Measurements from ENCODE around the gene PEX11B.

PEX11B gene

DNA sequence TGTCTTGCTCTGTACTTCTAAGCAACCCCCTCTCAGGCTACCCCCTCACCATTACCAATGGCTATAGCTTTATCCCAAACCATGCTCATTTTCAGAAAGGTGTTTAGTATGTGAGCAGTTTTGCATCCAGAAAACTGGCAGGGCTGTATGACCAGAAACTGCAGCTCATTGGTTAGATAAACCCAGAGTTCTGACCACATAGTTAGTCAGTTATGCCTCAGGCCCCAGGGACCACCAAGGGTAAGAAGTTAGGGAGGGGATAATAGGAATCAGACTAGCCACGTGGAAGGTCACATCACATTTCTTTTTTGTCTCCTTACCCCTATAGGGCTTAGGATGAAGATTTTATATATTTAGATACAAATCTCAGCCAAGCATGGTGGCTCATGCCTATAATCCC is 9.9 kb downstream of the PEX11B start:
- H3K4me3 ChIP-seq (ENCODE audit: low read length), result no peak overlapping the region
- no peaks in the 10 kb centered on the region for H3K9me3 ChIP-seq (ENCODE audit: control insufficient read depth, insufficient read depth, low read length)
- H3K27me3 ChIP-seq (ENCODE audit: control insufficient read depth, insufficient read depth, low read length), result no peaks in the 10 kb centered on the region
- no peak overlapping the region for H3K27ac ChIP-seq (ENCODE audit: low read length)
- no peaks in the 10 kb centered on the region for H3K36me3 ChIP-seq (ENCODE audit: control insufficient read depth, insufficient read depth, low read length)
- WGBS (ENCODE audit: insufficient coverage, insufficient read length), result no CpG with 5 or more reads among the region's 1 CpG
- H3K4me1 ChIP-seq (ENCODE audit: control insufficient read depth, insufficient read depth, low read length), result no peaks in the 10 kb centered on the region
- DNase-seq (ENCODE audit: low read depth, low spot score), result no peak

DNA sequence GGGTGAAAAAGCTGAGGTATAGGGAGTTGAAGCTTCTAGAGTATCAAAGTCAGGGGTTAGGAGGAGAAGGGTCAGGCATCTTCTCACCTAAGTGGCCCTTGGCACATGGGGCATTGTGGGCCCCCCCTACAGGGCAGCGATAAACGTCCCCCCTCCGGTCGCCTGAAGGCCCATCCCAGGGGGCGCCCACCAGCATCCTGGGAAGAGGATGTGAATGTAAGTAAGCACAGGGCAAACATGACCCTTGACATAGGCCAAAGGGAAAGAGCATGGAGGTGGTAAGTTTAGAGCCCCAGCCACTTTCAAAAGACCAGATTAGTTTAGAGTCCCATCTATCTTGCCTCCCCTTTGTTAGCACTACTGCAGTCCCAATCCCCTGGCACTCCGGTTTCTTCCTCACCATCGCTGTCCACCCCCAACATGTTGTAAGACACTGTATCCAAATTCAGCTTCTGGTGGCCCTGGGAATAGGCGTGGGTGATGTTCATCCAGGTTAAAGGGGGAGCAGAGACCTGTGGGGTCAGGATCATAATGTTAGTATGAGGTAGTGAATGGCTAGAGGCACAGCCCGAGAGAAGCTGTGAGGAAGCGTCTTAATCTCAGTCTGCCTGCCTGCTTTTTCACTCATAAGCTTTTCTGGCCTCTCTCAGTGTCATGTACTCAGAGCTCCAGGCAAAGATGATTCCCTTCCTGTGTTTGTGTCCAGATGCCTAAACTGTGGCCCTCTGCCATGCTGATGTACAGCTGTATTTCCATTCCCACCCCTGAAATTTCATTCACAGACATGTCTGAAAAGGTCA is 11.4 kb downstream of the PEX11B start:
- Histone ChIP-seq H3K4me1 (ENCODE audit: control insufficient read depth, insufficient read depth, low read length) (no peaks in the 10 kb centered on the region), H3K36me3 (ENCODE audit: control insufficient read depth, insufficient read depth, low read length) (no peaks in the 10 kb centered on the region), H3K4me3 (ENCODE audit: low read length) (no peak overlapping the region), H3K27me3 (ENCODE audit: control insufficient read depth, insufficient read depth, low read length) (no peaks in the 10 kb centered on the region), H3K27ac (ENCODE audit: low read length) (no peak overlapping the region), H3K9me3 (ENCODE audit: control insufficient read depth, insufficient read depth, low read length) (no peaks in the 10 kb centered on the region)
- no peak for DNase-seq (ENCODE audit: low read depth, low spot score)
- WGBS (ENCODE audit: insufficient coverage, insufficient read length), result no CpG with 5 or more reads among the region's 10 CpGs

DNA sequence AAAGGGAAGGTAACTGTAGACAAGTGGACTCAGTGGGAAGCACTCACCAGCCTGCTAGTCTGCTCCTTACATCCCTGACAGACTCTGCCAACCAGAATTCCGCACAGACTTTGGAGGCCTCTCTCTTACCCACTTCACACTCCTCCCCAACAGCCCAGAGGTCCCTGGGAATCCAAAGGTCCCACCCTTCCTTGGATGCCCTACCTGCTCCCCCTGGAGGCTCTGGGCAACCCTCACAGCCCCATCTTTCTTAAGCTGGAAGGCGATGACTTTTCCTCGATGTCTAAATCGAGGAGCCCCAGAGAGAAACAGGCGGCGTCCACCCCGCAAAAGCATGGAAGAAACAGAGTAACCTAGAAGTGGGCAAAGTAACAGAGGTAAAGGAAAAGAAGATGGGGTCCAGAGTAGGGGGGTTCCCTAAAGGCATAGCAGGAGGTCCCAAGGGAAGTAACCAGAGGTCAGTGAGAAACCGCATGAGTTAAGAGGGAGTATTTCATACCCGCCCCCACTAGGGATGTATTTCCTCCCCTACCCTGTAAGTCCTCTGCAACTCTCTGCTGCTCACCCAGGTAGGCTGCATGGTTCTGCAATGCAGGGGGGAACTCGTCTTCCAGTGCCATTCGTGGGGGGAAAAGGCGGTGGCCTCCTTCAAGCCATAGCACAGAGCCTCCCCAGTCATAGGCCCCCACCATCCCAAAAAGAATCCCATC is 17.1 kb downstream of the PEX11B start:
- H3K4me3 ChIP-seq (ENCODE audit: low read length), result no peak overlapping the region
- no peak overlapping the region for H3K27ac ChIP-seq (ENCODE audit: low read length)
- DNase-seq (ENCODE audit: low read depth, low spot score), result no peak
- no peaks in the 10 kb centered on the region for H3K9me3 ChIP-seq (ENCODE audit: control insufficient read depth, insufficient read depth, low read length)
- no CpG with 5 or more reads among the region's 12 CpGs for WGBS (ENCODE audit: insufficient coverage, insufficient read length)
- peaks cover 2% of the 10 kb centered on the region; the same call in 1 of the 2 replicates for H3K4me1 ChIP-seq (ENCODE audit: control insufficient read depth, insufficient read depth, low read length)
- H3K36me3 ChIP-seq (ENCODE audit: control insufficient read depth, insufficient read depth, low read length), result no peaks in the 10 kb centered on the region
- no peaks in the 10 kb centered on the region for H3K27me3 ChIP-seq (ENCODE audit: control insufficient read depth, insufficient read depth, low read length)

DNA sequence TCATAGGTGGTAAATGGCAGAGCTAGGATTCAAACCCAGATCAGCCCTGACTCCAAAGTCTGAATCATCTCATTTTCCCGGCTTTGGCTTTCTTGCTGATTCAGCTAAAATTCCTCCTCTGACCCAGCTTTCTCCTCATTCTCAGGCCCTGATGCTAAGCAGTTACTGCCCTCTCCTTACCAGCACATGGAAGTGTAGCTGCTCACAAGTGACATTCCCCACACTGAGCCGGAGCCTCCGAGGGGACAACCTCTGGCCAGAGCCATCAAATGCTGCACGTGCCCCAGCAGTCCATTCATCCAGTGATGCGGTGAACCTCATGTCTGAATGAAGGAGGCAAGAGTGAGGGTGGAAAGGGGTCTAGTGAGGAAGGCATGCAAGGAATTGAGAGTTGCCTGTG is 19.8 kb downstream of the PEX11B start:
- no peak for DNase-seq (ENCODE audit: low read depth, low spot score)
- no peaks in the 10 kb centered on the region for H3K27me3 ChIP-seq (ENCODE audit: control insufficient read depth, insufficient read depth, low read length)
- no peak overlapping the region for H3K4me3 ChIP-seq (ENCODE audit: low read length)
- H3K9me3 ChIP-seq (ENCODE audit: control insufficient read depth, insufficient read depth, low read length), result no peaks in the 10 kb centered on the region
- no peak overlapping the region for H3K27ac ChIP-seq (ENCODE audit: low read length)
- no peaks in the 10 kb centered on the region for H3K36me3 ChIP-seq (ENCODE audit: control insufficient read depth, insufficient read depth, low read length)
- H3K4me1 ChIP-seq (ENCODE audit: control insufficient read depth, insufficient read depth, low read length), result peaks cover 2% of the 10 kb centered on the region; the same call in 1 of the 2 replicates
- no CpG with 5 or more reads among the region's 5 CpGs for WGBS (ENCODE audit: insufficient coverage, insufficient read length)

DNA sequence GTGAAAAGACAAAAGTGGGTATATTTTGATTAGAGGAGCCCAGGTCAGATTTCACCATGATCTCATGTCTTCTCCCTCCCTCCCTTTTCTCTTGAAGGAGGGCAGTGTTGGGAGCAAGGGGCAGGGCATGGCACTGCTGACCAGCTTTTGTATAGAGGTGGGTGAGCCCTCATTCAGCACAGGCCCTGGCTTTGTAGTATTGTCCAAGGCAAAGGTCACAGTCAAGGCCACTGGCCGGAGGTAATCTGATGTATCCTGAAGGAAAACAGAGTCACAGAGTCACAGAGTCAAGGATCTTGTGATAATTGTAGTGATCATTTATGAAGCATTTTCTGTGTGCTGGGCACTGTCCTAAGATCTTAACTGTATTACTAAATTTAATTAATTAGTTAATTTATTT is 20.5 kb downstream of the PEX11B start:
- Histone ChIP-seq H3K4me3 (ENCODE audit: low read length) (no peak overlapping the region), H3K27me3 (ENCODE audit: control insufficient read depth, insufficient read depth, low read length) (no peaks in the 10 kb centered on the region), H3K36me3 (ENCODE audit: control insufficient read depth, insufficient read depth, low read length) (no peaks in the 10 kb centered on the region), H3K4me1 (ENCODE audit: control insufficient read depth, insufficient read depth, low read length) (peaks cover 2% of the 10 kb centered on the region; the same call in 1 of the 2 replicates), H3K27ac (ENCODE audit: low read length) (no peak overlapping the region), H3K9me3 (ENCODE audit: control insufficient read depth, insufficient read depth, low read length) (no peaks in the 10 kb centered on the region)
- no peak for DNase-seq (ENCODE audit: low read depth, low spot score)
- no CpG with 5 or more reads among the region's 1 CpG for WGBS (ENCODE audit: insufficient coverage, insufficient read length)

DNA sequence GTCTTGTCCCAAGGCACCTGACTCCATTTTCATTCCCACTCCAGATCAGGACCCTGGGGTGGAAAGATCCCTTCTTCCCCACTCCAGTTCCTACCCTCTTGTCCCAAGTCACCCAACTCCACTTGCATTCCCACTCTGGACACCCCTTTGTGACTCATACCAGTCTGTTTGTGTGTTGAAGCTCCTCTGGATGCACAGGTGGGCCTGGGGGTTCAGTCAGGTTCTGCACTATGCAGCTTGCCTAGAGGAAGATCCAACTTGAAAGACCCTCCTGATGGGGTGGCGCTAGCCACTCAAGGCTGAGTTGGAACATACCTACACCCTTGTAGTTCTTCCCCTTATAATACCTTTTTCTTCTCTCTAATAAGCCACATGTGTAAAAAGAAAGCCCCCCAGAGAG is 23.0 kb downstream of the PEX11B start:
- Histone ChIP-seq H3K9me3 (ENCODE audit: control insufficient read depth, insufficient read depth, low read length) (no peaks in the 10 kb centered on the region), H3K4me1 (ENCODE audit: control insufficient read depth, insufficient read depth, low read length) (no peaks in the 10 kb centered on the region; the same call in 1 of the 2 replicates), H3K4me3 (ENCODE audit: low read length) (no peak overlapping the region), H3K27ac (ENCODE audit: low read length) (no peak overlapping the region), H3K36me3 (ENCODE audit: control insufficient read depth, insufficient read depth, low read length) (no peaks in the 10 kb centered on the region), H3K27me3 (ENCODE audit: control insufficient read depth, insufficient read depth, low read length) (no peaks in the 10 kb centered on the region)
- DNase-seq (ENCODE audit: low read depth, low spot score), result no peak
- no CpG with 5 or more reads among the region's 1 CpG for WGBS (ENCODE audit: insufficient coverage, insufficient read length)

DNA sequence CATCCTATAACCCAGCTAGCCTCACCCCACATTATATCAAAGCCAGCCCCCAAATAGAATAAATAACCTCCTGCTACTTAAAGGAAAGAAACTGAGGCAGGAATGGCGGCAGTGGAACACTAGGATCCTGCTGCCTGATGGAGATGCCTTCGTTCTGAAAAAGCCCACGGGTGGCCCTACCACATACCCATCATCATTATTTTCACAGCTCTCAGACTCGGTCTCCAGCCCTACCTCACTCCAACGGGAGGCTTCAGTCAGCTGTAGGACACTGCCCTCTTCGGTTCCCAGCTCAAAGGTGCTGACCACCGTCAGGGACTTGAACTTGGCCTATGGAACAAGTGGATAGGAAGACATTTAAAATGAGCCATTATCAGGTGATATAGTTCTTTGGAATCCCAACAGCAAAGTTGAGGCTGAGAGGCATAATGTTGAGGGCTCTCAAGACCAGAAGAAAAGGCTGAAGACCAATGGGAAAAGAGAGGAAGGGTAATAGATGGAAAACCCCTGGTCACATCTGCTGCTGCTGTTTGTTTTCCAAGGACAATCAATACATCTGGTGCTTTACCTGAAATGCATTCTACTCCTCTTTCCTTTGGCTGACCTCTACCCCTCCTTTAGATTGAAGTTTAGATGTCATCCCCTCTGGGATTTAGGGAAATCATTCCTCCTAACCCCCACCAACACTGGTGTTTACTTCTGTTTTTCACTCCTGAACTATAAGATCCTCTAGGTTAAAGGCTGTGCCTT is 25.0 kb downstream of the PEX11B start:
- Histone ChIP-seq H3K9me3 (ENCODE audit: control insufficient read depth, insufficient read depth, low read length) (no peaks in the 10 kb centered on the region), H3K27me3 (ENCODE audit: control insufficient read depth, insufficient read depth, low read length) (no peaks in the 10 kb centered on the region), H3K4me1 (ENCODE audit: control insufficient read depth, insufficient read depth, low read length) (no peaks in the 10 kb centered on the region; the same call in 1 of the 2 replicates), H3K36me3 (ENCODE audit: control insufficient read depth, insufficient read depth, low read length) (no peaks in the 10 kb centered on the region), H3K27ac (ENCODE audit: low read length) (no peak overlapping the region), H3K4me3 (ENCODE audit: low read length) (no peak overlapping the region)
- no peak for DNase-seq (ENCODE audit: low read depth, low spot score)
- WGBS (ENCODE audit: insufficient coverage, insufficient read length), result no CpG with 5 or more reads among the region's 7 CpGs

DNA sequence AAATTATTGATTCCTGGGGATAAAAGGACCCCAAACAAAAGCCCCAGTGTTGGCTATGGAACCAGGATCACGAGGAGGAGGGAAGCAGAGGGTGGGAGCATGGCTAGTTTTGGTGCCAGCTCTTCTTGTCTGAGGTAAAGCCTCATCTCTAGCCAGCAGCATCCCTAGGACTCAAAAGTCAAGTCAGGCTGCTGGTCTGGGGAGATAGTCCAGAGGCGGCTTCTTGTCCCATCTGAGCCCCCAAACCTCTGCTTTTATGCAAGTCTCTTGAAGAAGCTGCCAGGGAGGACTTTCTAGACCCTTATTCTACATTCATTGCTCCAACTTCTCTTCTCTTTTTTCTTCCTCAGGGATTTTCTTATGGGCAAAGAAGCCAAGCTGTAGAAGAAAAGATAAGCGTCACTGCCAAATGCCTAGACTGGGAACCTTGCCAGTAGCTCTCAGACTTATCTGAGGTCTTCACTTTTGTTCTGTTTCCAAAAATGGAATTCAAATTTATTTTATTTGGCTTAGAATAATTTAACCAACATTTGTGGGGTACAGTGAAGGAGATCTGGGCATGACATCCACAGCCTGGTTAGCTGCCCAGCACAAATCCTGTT is 25.9 kb downstream of the PEX11B start:
- no peak overlapping the region for H3K27ac ChIP-seq (ENCODE audit: low read length)
- no CpG with 5 or more reads among the region's 3 CpGs for WGBS (ENCODE audit: insufficient coverage, insufficient read length)

DNA sequence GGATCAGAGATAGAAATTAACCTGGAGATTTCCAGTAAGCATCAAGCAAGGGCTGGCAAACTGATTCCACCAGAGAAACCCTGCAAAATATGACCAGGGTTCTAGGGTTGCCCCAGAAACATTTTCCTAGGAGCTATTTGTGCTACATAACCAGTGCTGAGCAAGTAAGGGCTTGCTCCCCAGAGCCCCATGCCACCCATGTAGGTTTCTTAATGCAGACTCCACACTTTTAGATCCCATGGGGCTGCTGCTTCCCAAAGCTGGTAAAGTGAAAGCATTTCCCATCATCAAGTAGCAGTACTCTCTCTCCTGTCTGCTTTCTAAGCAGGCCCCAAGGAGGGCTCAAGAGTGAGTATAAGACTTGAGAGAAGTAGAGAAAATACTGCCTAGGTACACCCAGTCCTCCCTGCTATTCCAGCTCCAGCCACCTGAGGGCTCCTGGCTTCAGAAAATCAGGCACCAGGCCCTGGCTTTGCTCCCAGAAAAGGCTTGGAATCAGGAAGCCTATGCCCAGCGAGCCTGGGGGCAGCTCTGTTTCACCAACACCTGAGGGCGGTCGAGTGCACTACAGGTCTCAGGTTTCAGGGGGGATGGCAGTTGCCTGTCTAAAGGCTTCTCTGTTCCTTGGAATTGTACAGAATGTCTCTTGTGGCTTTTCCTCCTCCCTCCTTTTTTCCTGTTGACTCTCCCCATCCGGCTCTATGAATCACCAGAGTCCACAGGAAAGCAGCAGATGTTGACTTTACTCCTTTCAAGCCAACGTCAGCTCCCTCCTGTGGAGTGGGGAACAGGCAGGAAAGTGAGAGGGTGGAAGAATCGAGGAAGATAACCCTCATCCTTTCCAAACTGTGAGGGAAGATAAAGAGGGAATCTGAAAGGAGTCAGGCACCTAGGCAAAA is 26.7 kb downstream of the PEX11B start:
- H3K4me3 ChIP-seq (ENCODE audit: low read length), result no peak overlapping the region
- no peaks in the 10 kb centered on the region; the same call in 1 of the 2 replicates for H3K4me1 ChIP-seq (ENCODE audit: control insufficient read depth, insufficient read depth, low read length)
- no CpG with 5 or more reads among the region's 6 CpGs for WGBS (ENCODE audit: insufficient coverage, insufficient read length)
- peak; percentile 97 for DNase-seq (ENCODE audit: low read depth, low spot score)
- H3K9me3 ChIP-seq (ENCODE audit: control insufficient read depth, insufficient read depth, low read length), result no peaks in the 10 kb centered on the region
- H3K36me3 ChIP-seq (ENCODE audit: control insufficient read depth, insufficient read depth, low read length), result no peaks in the 10 kb centered on the region
- no peak overlapping the region for H3K27ac ChIP-seq (ENCODE audit: low read length)
- H3K27me3 ChIP-seq (ENCODE audit: control insufficient read depth, insufficient read depth, low read length), result no peaks in the 10 kb centered on the region

More for the DNA sequence above, 25.9 kb downstream of the PEX11B start:
- Histone ChIP-seq H3K4me1 (ENCODE audit: control insufficient read depth, insufficient read depth, low read length) (no peaks in the 10 kb centered on the region; the same call in 1 of the 2 replicates), H3K27me3 (ENCODE audit: control insufficient read depth, insufficient read depth, low read length) (no peaks in the 10 kb centered on the region), H3K4me3 (ENCODE audit: low read length) (no peak overlapping the region), H3K9me3 (ENCODE audit: control insufficient read depth, insufficient read depth, low read length) (no peaks in the 10 kb centered on the region), H3K36me3 (ENCODE audit: control insufficient read depth, insufficient read depth, low read length) (no peaks in the 10 kb centered on the region)
- no peak for DNase-seq (ENCODE audit: low read depth, low spot score)
